ENCODE data around the gene MTFR1L.

- no peak for TF ChIP-seq CTCF (IDR thresholded peaks at IDR 0.05)
- TF ChIP-seq POLR2A (IDR thresholded peaks at IDR 0.05) = no peak
- no peak for TF ChIP-seq EP300 (IDR thresholded peaks at IDR 0.05)
Observed at GRCh38 chr1:25821112-25821476, 1.3 kb downstream of the MTFR1L start.
